Measurements from ENCODE around the gene CPVL.

The CPVL gene

DNA sequence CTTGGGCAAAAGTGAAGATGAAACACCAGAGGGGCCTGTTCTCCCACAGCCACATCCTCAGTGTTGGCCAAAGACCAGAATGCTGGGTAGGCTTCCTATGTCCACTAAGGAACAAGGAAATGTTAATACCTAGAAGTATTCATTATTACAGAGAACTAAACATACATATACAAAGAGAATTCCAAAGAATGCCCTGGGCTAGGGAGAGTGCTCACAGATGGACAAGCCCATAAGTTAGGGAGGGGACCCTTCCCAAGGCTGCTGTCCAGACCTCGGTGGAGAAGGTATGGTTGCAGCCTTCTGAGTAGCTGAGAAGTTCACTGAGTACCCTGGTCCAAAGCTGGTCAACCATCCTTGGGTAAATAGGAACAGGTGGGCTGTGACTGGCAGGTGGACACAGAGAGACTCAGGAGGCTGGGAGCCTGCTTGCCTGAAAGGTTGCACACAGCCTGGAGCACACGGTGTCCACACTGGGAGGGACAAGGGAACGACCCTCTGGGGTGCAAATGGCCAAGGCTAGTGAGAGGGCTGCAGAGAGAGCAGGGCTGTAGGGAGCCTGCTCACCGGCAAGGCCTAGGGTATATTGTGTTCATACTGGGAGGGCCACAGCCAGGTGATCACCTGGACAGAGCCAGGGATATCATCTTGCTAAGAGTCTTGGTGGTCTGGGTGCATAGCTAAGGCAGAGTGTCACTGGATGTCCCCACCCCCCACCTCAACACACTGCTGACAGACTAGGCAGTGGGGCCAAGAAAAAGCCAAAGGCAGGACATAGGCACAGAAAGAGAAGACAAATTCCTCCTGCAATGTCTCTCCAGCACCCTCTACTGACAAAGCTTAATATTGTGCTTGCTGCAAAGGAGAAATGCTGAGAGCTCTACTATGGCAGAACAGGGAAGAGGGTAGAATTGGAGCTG, 40.3 kb downstream of the CPVL start:
- no peak overlapping the region for H3K4me3 ChIP-seq (ENCODE audit: low read depth, low read length)
- TF ChIP-seq, protein P1, sequence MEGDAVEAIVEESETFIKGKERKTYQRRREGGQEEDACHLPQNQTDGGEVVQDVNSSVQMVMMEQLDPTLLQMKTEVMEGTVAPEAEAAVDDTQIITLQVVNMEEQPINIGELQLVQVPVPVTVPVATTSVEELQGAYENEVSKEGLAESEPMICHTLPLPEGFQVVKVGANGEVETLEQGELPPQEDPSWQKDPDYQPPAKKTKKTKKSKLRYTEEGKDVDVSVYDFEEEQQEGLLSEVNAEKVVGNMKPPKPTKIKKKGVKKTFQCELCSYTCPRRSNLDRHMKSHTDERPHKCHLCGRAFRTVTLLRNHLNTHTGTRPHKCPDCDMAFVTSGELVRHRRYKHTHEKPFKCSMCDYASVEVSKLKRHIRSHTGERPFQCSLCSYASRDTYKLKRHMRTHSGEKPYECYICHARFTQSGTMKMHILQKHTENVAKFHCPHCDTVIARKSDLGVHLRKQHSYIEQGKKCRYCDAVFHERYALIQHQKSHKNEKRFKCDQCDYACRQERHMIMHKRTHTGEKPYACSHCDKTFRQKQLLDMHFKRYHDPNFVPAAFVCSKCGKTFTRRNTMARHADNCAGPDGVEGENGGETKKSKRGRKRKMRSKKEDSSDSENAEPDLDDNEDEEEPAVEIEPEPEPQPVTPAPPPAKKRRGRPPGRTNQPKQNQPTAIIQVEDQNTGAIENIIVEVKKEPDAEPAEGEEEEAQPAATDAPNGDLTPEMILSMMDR (conservative IDR thresholded peaks at IDR 0.05; ENCODE audit: low read depth, low read length): peak; percentile 94
- peak; percentile 87 for DNase-seq (ENCODE audit: low read depth)

GRCh38 chr7:29105191-29105590, 41.1 kb downstream of the CPVL start:
- TF ChIP-seq, protein P1 (conservative IDR thresholded peaks at IDR 0.05; ENCODE audit: low read depth, low read length): no peak
- no peak overlapping the region for H3K4me3 ChIP-seq (ENCODE audit: low read depth, low read length)
- no peak for DNase-seq (ENCODE audit: low read depth)

GRCh38 chr7:29102558-29103151, 43.7 kb downstream of the CPVL start:
- TF ChIP-seq, protein P1 (conservative IDR thresholded peaks at IDR 0.05; ENCODE audit: low read depth, low read length): peak; percentile 83
- DNase-seq (ENCODE audit: low read depth): peak; percentile 81
- H3K4me3 ChIP-seq (ENCODE audit: low read depth, low read length): no peak overlapping the region

GRCh38 chr7:29100924-29101323, 45.4 kb downstream of the CPVL start:
- H3K4me3 ChIP-seq (ENCODE audit: low read depth, low read length): no peak overlapping the region
- DNase-seq (ENCODE audit: low read depth): no peak
- TF ChIP-seq, protein P1 (conservative IDR thresholded peaks at IDR 0.05; ENCODE audit: low read depth, low read length): no peak

- DNase-seq (ENCODE audit: low read depth): no peak
- TF ChIP-seq, protein P1 (conservative IDR thresholded peaks at IDR 0.05; ENCODE audit: low read depth, low read length): no peak
- H3K4me3 ChIP-seq (ENCODE audit: low read depth, low read length): no peak overlapping the region
Observed at GRCh38 chr7:29099896-29100847, 46.2 kb downstream of the CPVL start.

- TF ChIP-seq, protein P1 (conservative IDR thresholded peaks at IDR 0.05; ENCODE audit: low read depth, low read length): no peak
- no peak overlapping the region for H3K4me3 ChIP-seq (ENCODE audit: low read depth, low read length)
- DNase-seq (ENCODE audit: low read depth): no peak
Observed at GRCh38 chr7:29096446-29096730, 49.9 kb downstream of the CPVL start.
